Pons (tissue), 1 donor: ENCODE measurements around the gene INS.
"Not testable (repeated sequence)": the region's sequence is repeated elsewhere in the genome, so short reads cannot be mapped to it uniquely, and the experiment has no call there.

Source experiments
- DNase-seq: peaks from one replicate; pipeline ENCODE4 v3.0.0-alpha.2; 2016; ENCODE audit warnings: low spot score

INS gene

GRCh38 chr11:2132874-2133240 lies 28.2 kb downstream of the INS start:
- no peak for DNase-seq

GRCh38 chr11:2132246-2132645 lies 28.8 kb downstream of the INS start:
- no peak for DNase-seq

GRCh38 chr11:2131371-2132236 lies 29.4 kb downstream of the INS start:
- DNase-seq: no peak

- DNase-seq: no peak
Measured at GRCh38 chr11:2130881-2131352, 30.1 kb downstream of the INS start.

GRCh38 chr11:2129699-2130366 lies 31.2 kb downstream of the INS start:
- no peak for DNase-seq

- no peak for DNase-seq
Measured at GRCh38 chr11:2129308-2129698, 31.7 kb downstream of the INS start.

- DNase-seq: no peak
Measured at GRCh38 chr11:2128511-2129307, 32.3 kb downstream of the INS start.

- no peak for DNase-seq
Measured at GRCh38 chr11:2128130-2128510, 32.9 kb downstream of the INS start.

GRCh38 chr11:2127482-2128129 lies 33.4 kb downstream of the INS start:
- no peak for DNase-seq

GRCh38 chr11:2126520-2127085 lies 34.4 kb downstream of the INS start:
- no peak for DNase-seq

GRCh38 chr11:2124736-2125484 lies 36.1 kb downstream of the INS start:
- not testable (repeated sequence) for DNase-seq

- no peak for DNase-seq
Measured at GRCh38 chr11:2123628-2123960, 37.4 kb downstream of the INS start.

- DNase-seq: no peak
Measured at GRCh38 chr11:2122907-2123627, 37.9 kb downstream of the INS start.

GRCh38 chr11:2122222-2122906 lies 38.6 kb downstream of the INS start:
- no peak for DNase-seq

- DNase-seq: no peak
Measured at GRCh38 chr11:2121227-2122130, 39.5 kb downstream of the INS start.

GRCh38 chr11:2120359-2121100 lies 40.5 kb downstream of the INS start:
- no peak for DNase-seq

- DNase-seq: no peak
Measured at GRCh38 chr11:2118677-2119076, 42.3 kb downstream of the INS start.

- no peak for DNase-seq
Measured at GRCh38 chr11:2116680-2117079, 44.3 kb downstream of the INS start.
